Panc1 (cell line): ENCODE results near the gene HDLBP.

Experiments used
- CTCF ChIP-seq: fragments of 450-650 bp; IDR thresholded peaks from 2 replicates; pipeline ENCODE4 v1.5.1; 2017; ENCODE audit warnings: mild to moderate bottlenecking
- TCF7L2 ChIP-seq: IDR thresholded peaks from 2 replicates; pipeline ENCODE4 v1.6.1; 2011; ENCODE audit warnings: mild to moderate bottlenecking, low read depth, low read length, inconsistent platforms
- TF ChIP-seq, protein P1 (sequence below), 2 experiments: IDR thresholded peaks; 2 replicates each; pipeline ENCODE4 v1.6.1; 2011 to 2012; ENCODE audit warnings: low read depth in 2 of 2, control low read depth in 1 of 2, low read length in 1 of 2, mild to moderate bottlenecking in 1 of 2, moderate library complexity in 1 of 2; ENCODE audit not compliant: insufficient read depth in 1 of 2

DNA sequence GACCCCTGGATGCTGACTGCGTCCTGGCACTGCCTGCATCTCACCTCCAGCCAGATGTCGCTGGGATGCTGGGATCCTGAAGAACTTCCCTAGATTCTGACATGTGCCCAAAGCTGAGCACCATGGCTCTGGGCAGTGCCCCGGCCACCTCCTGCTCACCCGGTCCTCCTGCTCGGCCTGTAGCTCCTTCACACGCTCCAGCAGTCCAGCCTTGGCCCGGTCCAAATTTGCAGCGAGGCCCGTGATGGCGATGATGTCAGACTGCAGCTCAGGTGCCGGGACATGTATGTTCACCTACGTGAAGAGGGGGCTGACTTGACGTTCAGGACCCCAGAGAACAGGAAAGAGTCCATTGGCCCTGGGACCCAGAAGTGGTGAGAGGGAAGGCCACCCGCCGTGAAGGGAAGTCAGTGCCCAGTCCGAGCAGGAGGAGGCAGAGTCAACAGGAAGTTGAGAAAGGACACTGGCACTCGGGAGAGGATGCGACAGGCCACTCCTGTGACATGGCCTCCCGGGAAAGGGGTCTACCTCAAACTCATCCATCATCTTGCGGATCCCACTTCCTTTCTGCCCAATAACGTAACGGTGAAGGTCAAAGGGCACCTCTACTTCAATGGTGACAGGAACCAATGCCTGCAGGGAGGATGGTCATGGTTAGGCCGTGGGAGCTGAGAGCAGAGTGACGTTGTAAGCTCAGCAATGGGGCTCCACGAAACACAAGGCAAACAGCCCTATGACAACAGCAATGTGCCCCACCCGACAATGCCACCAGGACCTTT, 80.3 kb downstream of the HDLBP start:
- TF ChIP-seq CTCF (no peak), TCF7L2 (no peak)
- TF ChIP-seq, protein P1, sequence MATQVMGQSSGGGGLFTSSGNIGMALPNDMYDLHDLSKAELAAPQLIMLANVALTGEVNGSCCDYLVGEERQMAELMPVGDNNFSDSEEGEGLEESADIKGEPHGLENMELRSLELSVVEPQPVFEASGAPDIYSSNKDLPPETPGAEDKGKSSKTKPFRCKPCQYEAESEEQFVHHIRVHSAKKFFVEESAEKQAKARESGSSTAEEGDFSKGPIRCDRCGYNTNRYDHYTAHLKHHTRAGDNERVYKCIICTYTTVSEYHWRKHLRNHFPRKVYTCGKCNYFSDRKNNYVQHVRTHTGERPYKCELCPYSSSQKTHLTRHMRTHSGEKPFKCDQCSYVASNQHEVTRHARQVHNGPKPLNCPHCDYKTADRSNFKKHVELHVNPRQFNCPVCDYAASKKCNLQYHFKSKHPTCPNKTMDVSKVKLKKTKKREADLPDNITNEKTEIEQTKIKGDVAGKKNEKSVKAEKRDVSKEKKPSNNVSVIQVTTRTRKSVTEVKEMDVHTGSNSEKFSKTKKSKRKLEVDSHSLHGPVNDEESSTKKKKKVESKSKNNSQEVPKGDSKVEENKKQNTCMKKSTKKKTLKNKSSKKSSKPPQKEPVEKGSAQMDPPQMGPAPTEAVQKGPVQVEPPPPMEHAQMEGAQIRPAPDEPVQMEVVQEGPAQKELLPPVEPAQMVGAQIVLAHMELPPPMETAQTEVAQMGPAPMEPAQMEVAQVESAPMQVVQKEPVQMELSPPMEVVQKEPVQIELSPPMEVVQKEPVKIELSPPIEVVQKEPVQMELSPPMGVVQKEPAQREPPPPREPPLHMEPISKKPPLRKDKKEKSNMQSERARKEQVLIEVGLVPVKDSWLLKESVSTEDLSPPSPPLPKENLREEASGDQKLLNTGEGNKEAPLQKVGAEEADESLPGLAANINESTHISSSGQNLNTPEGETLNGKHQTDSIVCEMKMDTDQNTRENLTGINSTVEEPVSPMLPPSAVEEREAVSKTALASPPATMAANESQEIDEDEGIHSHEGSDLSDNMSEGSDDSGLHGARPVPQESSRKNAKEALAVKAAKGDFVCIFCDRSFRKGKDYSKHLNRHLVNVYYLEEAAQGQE (IDR thresholded peaks at IDR 0.05; ENCODE audit: insufficient read depth in 1 of 2, low read depth in 2 of 2, low read length in 1 of 2): no peak
